Small intestine (tissue), 16 donors: ENCODE results near the gene AP1B1. TPM values are rescaled to one million over a fixed set of nuclear protein-coding genes. Genes with fewer than 3 reads are reported as not detected.

Source experiments
- DNase-seq, 2 donors: peaks; one replicate each; pipeline versions ENCODE4 v3.0.0 to v3.0.0-alpha.2; 2013
- FAIRE-seq: peaks from 2 replicates; lab custom pipeline; 2012; peaks lifted over from hg19 to GRCh38; lab: Jason Lieb, UNC
- H3K27ac ChIP-seq, 3 donors: one replicate each; pipeline ENCODE4 v1.5.1; 2013; ENCODE audit warnings: low read length in 2 of 3, mild to moderate bottlenecking in 2 of 3, control low read depth in 1 of 3, inconsistent platforms in 1 of 3, low read depth in 1 of 3, moderate library complexity in 1 of 3
- H3K27me3 ChIP-seq, 3 donors: one replicate each; pipeline ENCODE4 v1.6.1; 2013; ENCODE audit warnings: low read length in 3 of 3, inconsistent platforms in 1 of 3; ENCODE audit not compliant: control insufficient read depth in 3 of 3, insufficient read depth in 3 of 3
- H3K36me3 ChIP-seq, 3 donors: one replicate each; pipeline ENCODE4 v1.6.1; 2013; ENCODE audit warnings: low read length in 3 of 3, inconsistent platforms in 1 of 3, low read depth in 1 of 3, mild to moderate bottlenecking in 1 of 3, moderate library complexity in 1 of 3; ENCODE audit not compliant: control insufficient read depth in 3 of 3, insufficient read depth in 2 of 3
- H3K4me1 ChIP-seq, 3 donors: one replicate each; pipeline ENCODE4 v1.6.1; 2013; ENCODE audit warnings: low read length in 2 of 3, inconsistent platforms in 1 of 3, low read depth in 1 of 3, mild to moderate bottlenecking in 1 of 3, moderate library complexity in 1 of 3; ENCODE audit not compliant: control insufficient read depth in 3 of 3, insufficient read depth in 2 of 3
- H3K4me3 ChIP-seq, 3 donors: one replicate each; pipeline ENCODE4 v1.5.1; 2013; ENCODE audit warnings: low read length in 3 of 3, control low read depth in 1 of 3, inconsistent platforms in 1 of 3, low read depth in 1 of 3, mild to moderate bottlenecking in 1 of 3, moderate library complexity in 1 of 3
- H3K9me3 ChIP-seq, 2 donors: one replicate each; pipeline ENCODE4 v1.6.1; 2013; ENCODE audit warnings: low read depth in 1 of 2, low read length in 1 of 2; ENCODE audit not compliant: control insufficient read depth in 2 of 2, insufficient read depth in 1 of 2
- WGBS, 3 donors: extraction: QIAGEN DNeasy Blood & Tissue Kit; methylation state at CpG; one replicate each; pipeline ENCODE4 v1.1.7; 2013; 5-methylcytosine and 5-hydroxymethylcytosine counted together
- long read RNA-seq, 10 donors: transcript quantifications; one replicate each; lab custom pipeline, GENCODE V29; 2026
- polyA plus RNA-seq, 4 donors: library from polyadenylated mRNA; stranded (reverse) in 3 of 4; unstranded in 1 of 4; fragments of 200-250 nt in 3 of 4; fragments of 120-200 nt in 1 of 4; gene quantifications; one replicate each; pipeline versions ENCODE4 v1.2.1 to v1.2.3, GENCODE V29; 2013
- donor health status: healthy with polysubstance abuse.
- donor health status: control.
- donor health status: control.
- donor health status: Bipolar disorder and iron deficiency.
- donor health status: healthy.

Gene AP1B1
- polyA plus RNA-seq, result 10 to 100 TPM; 51.6 to 61.6 (median 57.6) TPM
- long read RNA-seq, donor 1, full-length matches to known transcripts, result 5 of 52 reads
- long read RNA-seq, donor 1, partial matches to known transcripts, result 47 of 52 reads
- long read RNA-seq, donor 1, other reads (novel, unspliced or antisense), result 0 of 52 reads
- long read RNA-seq, donor 2, full-length matches to known transcripts, result 3 of 9 reads
- long read RNA-seq, donor 2, partial matches to known transcripts, result 6 of 9 reads
- long read RNA-seq, donor 2, other reads (novel, unspliced or antisense), result 0 of 9 reads
- long read RNA-seq, donor 3, partial matches to known transcripts, result 11 of 12 reads
- long read RNA-seq, donor 3, other reads (novel, unspliced or antisense), result 0 of 12 reads
- long read RNA-seq, donor 4, result 0 reads
- long read RNA-seq, donor 5, partial matches to known transcripts, result 0 of 1 reads
- long read RNA-seq, donor 5, other reads (novel, unspliced or antisense), result 0 of 1 reads
- long read RNA-seq, donor 6, full-length matches to known transcripts, result 2 of 7 reads
- long read RNA-seq, donor 6, partial matches to known transcripts, result 5 of 7 reads
- long read RNA-seq, donor 6, other reads (novel, unspliced or antisense), result 0 of 7 reads
- long read RNA-seq, donor 7, partial matches to known transcripts, result 5 of 5 reads
- long read RNA-seq, donor 7, other reads (novel, unspliced or antisense), result 0 of 5 reads
- long read RNA-seq, donor 8, result 0 reads
- long read RNA-seq, donor 9, result 0 reads
- long read RNA-seq, donor 10, partial matches to known transcripts, result 17 of 19 reads
- long read RNA-seq, donor 10, other reads (novel, unspliced or antisense), result 0 of 19 reads

DNA sequence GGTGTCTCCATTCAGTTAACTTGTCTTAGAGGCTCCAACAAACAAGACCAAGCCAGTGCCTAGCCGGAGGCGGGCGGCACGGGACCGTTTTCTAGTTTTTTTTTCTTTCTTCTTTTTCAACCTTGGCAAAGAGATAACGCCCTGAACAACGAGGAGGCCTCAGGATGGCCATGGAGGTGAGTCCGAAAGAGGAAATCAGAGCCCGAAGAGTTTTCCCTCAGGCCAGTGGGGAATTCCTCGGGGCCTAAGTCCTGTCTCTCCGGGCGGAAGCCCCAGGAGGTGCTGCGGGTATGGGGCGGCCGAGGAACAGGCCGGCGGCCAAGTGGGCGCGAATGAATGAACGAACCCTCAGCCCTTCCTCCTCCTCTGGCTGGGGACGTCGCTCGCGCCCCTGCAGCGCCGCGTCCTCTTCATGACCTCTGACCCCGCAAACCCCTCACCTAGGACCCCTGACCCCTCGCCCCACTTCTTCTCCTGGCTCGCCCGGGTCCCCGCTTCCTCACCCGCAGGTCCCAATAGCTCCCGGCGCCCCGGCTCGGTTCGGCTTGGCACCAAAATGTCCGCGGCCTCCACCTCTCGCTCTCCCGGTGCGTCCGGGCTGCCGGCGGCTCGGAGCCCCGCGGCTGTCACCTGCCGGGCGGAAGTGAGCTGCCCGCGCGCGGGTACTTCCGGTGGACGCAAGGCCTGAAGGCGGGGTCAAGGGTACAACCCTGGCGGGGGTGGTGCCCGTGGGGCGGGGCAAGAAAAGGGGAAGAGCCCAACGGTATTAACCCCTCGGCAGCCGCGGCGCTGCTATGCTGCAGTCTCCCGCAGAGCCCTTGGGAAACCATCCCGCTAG is at the start of gene AP1B1:
AP1B1 (minus strand) TSS at position 650 of the 838 bp plus-strand sequence. CDS start 21,327 bp downstream, outside the sequence.
- WGBS, 3 donors, result 0% methylated on average over 60 to 68 of the region's 68 CpGs
- peak within 1 kb of the TSS; percentile 73 to 83 (median 74) for H3K27ac ChIP-seq
- no peak for FAIRE-seq
- no peaks in the 10 kb centered on the region for H3K9me3 ChIP-seq
- H3K4me1 ChIP-seq, result peaks cover 4 to 50% (median 14%) of the 10 kb centered on the region in 3 donors
- no peaks in the 10 kb centered on the region for H3K27me3 ChIP-seq
- peak within 1 kb of the TSS; percentile 73 to 90 (median 88) for H3K4me3 ChIP-seq
- peaks cover 0 to 22% (median 0%) of the 10 kb centered on the region in 3 donors for H3K36me3 ChIP-seq
- peak; percentile 96 to 97 for DNase-seq

DNA sequence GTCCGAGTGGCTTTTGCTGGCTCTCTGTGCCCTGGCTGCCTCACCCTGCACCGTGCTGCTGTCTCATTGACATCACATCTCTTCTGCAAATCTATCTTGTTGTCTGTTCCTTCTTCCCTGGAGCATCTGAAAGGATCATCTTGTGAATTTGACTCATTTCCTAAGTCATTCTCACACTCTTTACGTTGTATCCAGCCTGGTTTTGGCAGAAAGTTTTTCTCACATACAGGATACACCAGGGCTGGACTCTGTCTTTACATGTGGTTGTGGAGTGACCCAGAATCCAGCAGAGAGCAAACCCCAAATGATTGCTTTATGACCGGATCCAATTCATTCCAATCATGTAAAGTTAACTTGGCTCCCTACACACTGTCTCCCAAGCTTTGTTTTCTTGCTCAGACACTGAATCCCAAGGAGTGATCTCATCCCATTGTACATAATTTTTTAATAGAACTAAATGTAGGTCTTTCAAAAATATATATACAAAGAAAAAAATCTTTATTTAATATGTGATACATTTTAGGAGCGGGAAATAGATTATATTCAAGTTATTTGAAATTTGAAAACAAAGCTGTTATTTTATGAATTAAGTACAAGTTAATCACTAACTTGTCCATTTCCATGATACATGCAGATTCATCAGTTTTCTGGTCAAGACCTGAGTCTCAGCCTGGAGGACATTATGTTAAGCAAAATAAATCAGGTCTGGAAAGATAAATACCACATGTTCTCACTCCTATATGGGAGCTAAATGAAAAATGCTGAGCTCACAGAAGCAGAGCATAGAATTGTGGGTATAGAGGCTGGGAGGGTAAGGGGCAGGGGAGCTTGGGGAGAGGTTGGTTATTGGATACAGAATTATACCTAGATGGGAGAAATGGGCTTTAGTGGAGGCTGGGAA is 47.1 kb upstream of the AP1B1 start:
- H3K36me3 ChIP-seq, result no peaks in the 10 kb centered on the region
- peaks cover 0 to 4% (median 0%) of the 10 kb centered on the region in 3 donors for H3K4me1 ChIP-seq
- no peak overlapping the region for H3K4me3 ChIP-seq
- no peak overlapping the region for H3K27ac ChIP-seq
- H3K27me3 ChIP-seq, result peaks cover 0 to 4% (median 3%) of the 10 kb centered on the region in 3 donors
- H3K9me3 ChIP-seq, result no peaks in the 10 kb centered on the region
- FAIRE-seq (no peak), DNase-seq (no peak)
- WGBS, 3 donors, result 64 to 70% (median 69%) methylated on average over 5 of the region's 5 CpGs

DNA sequence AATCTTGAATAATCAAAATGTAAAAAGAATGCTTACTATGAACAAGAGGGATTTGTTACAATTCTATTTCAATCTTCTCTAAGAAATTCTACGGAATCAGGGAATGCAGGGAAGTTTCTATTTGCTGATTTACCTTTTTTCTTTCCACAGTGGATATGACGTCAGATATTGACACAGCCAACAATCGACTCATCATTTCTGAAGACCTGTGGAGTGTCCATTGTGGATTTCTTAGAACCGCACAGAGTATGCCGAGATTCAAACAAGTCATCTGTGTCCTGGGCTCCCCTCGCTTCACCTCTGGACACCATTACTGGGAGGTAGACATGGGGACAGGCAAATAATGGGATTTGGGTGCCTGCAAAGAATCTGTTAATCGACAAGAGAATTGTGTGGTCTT is 45.9 kb upstream of the AP1B1 start:
- Histone ChIP-seq H3K27me3 (peaks cover 0 to 4% (median 3%) of the 10 kb centered on the region in 3 donors), H3K4me1 (peaks cover 0 to 4% (median 0%) of the 10 kb centered on the region in 3 donors), H3K36me3 (no peaks in the 10 kb centered on the region), H3K4me3 (no peak overlapping the region), H3K27ac (no peak overlapping the region), H3K9me3 (no peaks in the 10 kb centered on the region)
- FAIRE-seq (no peak), DNase-seq (no peak)
- WGBS, 3 donors, result 79 to 86% (median 84%) methylated on average over 7 of the region's 7 CpGs

DNA sequence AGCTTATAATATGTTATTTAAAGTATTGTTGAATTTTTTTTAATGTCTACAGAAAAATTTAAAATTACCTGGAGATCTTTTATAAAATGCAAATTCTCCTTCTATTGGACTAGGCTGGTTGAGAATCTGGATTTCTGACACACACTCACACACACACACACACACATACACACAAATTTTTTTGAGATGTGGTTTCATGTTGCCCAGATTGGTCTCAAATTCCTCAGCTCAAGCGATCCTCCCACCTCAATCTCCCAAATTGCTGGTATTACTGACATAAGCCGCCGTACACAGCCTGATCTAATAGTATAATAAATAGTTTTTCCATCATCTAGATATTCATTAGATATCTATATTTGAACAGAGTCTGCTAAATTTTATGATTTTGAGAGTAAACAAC is 45.5 kb upstream of the AP1B1 start:
- Histone ChIP-seq H3K4me1 (peaks cover 0 to 4% (median 0%) of the 10 kb centered on the region in 3 donors), H3K9me3 (no peaks in the 10 kb centered on the region), H3K4me3 (no peak overlapping the region), H3K36me3 (no peaks in the 10 kb centered on the region), H3K27me3 (peaks cover 0 to 4% (median 3%) of the 10 kb centered on the region in 3 donors), H3K27ac (no peak overlapping the region)
- WGBS, 3 donors, result 91 to 97% (median 91%) methylated on average over 3 of the region's 3 CpGs
- FAIRE-seq (no peak), DNase-seq (no peak)

DNA sequence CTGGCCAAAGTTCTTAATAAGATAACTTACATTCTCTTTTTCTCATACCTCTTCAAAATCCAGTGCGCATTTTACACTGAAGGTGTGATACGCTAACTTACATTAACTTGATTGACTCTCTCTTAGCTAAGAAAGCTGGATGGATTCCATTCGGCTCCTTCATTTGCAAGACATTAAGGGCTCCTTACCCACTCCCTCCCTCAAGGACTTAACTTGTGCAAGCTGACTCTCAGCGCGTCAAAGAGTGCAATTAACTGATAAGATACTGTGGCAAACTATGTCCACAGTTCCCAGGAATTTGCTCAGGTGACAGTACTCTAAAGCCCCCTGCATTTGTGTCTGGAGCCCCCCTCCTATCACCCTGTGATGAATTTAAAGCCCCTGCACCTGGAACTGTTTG is 43.6 kb upstream of the AP1B1 start:
- Histone ChIP-seq H3K9me3 (no peaks in the 10 kb centered on the region), H3K27me3 (peaks cover 0 to 4% (median 3%) of the 10 kb centered on the region in 3 donors), H3K4me3 (no peak overlapping the region), H3K36me3 (no peaks in the 10 kb centered on the region), H3K27ac (no peak overlapping the region), H3K4me1 (peaks cover 0 to 4% (median 0%) of the 10 kb centered on the region in 3 donors)
- DNase-seq (peak; percentile 52 to 68), FAIRE-seq (no peak)
- 15 to 44% (median 26%) methylated on average over 5 of the region's 5 CpGs for WGBS, 3 donors

DNA sequence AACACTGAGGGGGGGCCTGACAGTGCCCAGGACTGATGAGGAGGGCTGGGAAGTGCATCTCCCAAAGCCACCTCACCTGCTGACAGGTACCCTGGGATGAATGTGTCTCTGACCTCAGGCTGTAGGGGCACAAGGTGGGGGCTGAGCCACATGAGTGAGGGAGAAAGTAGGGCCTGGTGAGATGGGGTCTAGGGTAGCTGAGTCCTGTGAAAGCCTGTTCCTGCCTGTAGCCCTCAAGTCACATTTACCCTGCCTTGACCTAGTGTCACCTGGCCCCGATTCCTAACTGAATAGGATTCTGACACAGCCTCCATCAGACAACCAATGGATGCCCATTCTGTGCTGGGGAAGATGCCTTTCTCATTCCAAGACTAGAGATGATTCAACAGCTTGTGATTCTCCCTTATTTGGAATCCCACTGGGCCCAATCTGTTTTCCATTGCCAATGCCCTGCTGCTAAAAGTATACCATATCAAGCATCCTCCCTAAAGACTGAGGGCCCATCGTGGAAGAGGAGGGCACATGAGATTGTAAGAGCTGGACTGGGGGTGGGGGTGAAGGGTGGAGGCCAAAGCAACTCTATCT is 38.9 kb upstream of the AP1B1 start:
- Histone ChIP-seq H3K27ac (no peak overlapping the region), H3K9me3 (no peaks in the 10 kb centered on the region), H3K4me3 (no peak overlapping the region), H3K27me3 (no peaks in the 10 kb centered on the region), H3K36me3 (no peaks in the 10 kb centered on the region), H3K4me1 (peaks cover 0 to 2% (median 0%) of the 10 kb centered on the region in 3 donors)
- FAIRE-seq (no peak), DNase-seq (no peak)
- WGBS, 3 donors, result 66 to 88% (median 78%) methylated on average over 2 of the region's 2 CpGs

DNA sequence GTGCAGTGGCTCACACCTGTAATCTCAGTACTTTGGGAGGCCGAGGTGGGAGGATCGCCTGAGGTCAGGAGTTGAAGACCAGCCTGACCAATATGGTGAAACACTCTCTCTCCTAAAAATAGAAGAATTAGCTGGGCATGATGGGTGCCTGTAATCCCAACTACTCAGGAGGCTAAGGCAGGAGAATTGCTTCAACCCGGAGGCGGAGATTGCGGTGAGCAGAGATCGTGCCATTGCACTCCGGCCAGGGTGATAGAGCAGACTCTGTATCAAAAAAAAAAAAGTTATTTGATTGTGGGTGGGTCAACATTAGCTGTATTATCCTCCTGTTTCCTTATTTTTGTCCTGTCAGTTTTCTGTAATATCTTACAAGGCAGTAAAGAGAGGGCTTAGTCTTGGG is 38.1 kb upstream of the AP1B1 start:
- 84 to 91% (median 89%) methylated on average over 7 of the region's 7 CpGs for WGBS, 3 donors
- Histone ChIP-seq H3K27me3 (no peaks in the 10 kb centered on the region), H3K9me3 (no peaks in the 10 kb centered on the region), H3K27ac (no peak overlapping the region), H3K4me1 (no peaks in the 10 kb centered on the region), H3K4me3 (no peak overlapping the region), H3K36me3 (no peaks in the 10 kb centered on the region)
- no peak for DNase-seq
- no peak for FAIRE-seq
